GM23338 (cell line): ENCODE results near the gene PGAM4. TPM values are rescaled to one million over a fixed set of nuclear protein-coding genes. Genes with fewer than 3 reads are reported as not detected.

Experiments
- ATAC-seq: fragments of 200-7000 bp; cut with Tn5 transposase; 3 replicates; pipeline ENCODE4 v1.9.1; 2020
- DNase-seq: peaks from one replicate; pipeline ENCODE4 v3.0.0-alpha.2; 2015; ENCODE audit warnings: low spot score
- H2AFZ ChIP-seq: fragments of 200-600 bp; sonication (generic); 2 replicates; pipeline ENCODE4 v1.8.0; 2016; ENCODE audit warnings: antibody characterized with exemption, mild to moderate bottlenecking, moderate library complexity
- H3F3A ChIP-seq: fragments of 200-600 bp; sonication (generic); replicated peaks from 2 replicates; pipeline ENCODE4 v1.8.0; 2017; ENCODE audit warnings: antibody characterized with exemption, mixed run types, low read depth
- H3K27ac ChIP-seq: fragments of 200-600 bp; sonication (generic); 2 replicates; pipeline ENCODE4 v1.6.1; 2016; ENCODE audit warnings: low read depth
- H3K27me3 ChIP-seq: fragments of 200-600 bp; sonication (generic); 2 replicates; pipeline ENCODE4 v1.8.0; 2016; ENCODE audit warnings: mild to moderate bottlenecking, mixed run types, moderate library complexity; ENCODE audit not compliant: insufficient read depth
- H3K36me3 ChIP-seq: fragments of 200-600 bp; sonication (generic); 2 replicates; pipeline ENCODE4 v1.8.0; 2016; ENCODE audit warnings: mild to moderate bottlenecking; ENCODE audit not compliant: insufficient read depth
- H3K4me1 ChIP-seq: fragments of 200-600 bp; sonication (generic); 2 replicates; pipeline ENCODE4 v1.8.0; 2016; ENCODE audit warnings: mild to moderate bottlenecking, moderate library complexity; ENCODE audit not compliant: insufficient read depth
- H3K4me2 ChIP-seq: fragments of 200-600 bp; sonication (generic); 2 replicates; pipeline ENCODE4 v1.7.1; 2017; ENCODE audit warnings: mixed run types
- H3K4me3 ChIP-seq: fragments of 200-600 bp; sonication (generic); 2 replicates; pipeline ENCODE4 v1.6.1; 2016; ENCODE audit warnings: mixed run types
- H3K79me2 ChIP-seq: fragments of 200-600 bp; sonication (generic); replicated peaks from 2 replicates; pipeline ENCODE4 v1.8.0; 2017; ENCODE audit warnings: mild to moderate bottlenecking; ENCODE audit not compliant: insufficient read depth
- H3K9me2 ChIP-seq: fragments of 200-600 bp; sonication (generic); 2 replicates; pipeline ENCODE4 v1.8.0; 2017; ENCODE audit not compliant: insufficient read depth
- H4K20me1 ChIP-seq: fragments of 200-600 bp; sonication (generic); replicated peaks from 2 replicates; pipeline ENCODE4 v1.8.0; 2017; ENCODE audit warnings: mild to moderate bottlenecking; ENCODE audit not compliant: insufficient read depth
- H3K27ac Mint-ChIP-seq: 2 replicates; pipeline ENCODE4 v1.8.0; 2020; ENCODE audit warnings: inconsistent platforms, mild to moderate bottlenecking, moderate library complexity, mixed read lengths
- H3K27me3 Mint-ChIP-seq: 3 replicates; pipeline ENCODE4 v1.8.0; 2022; ENCODE audit warnings: low read depth, mild to moderate bottlenecking, moderate library complexity, mixed read lengths, inconsistent platforms; ENCODE audit not compliant: insufficient read depth, poor library complexity
- H3K36me3 Mint-ChIP-seq: 3 replicates; pipeline ENCODE4 v1.8.0; 2021; ENCODE audit warnings: low read depth, mild to moderate bottlenecking, inconsistent platforms, moderate library complexity, mixed read lengths
- H3K4me1 Mint-ChIP-seq: 3 replicates; pipeline ENCODE4 v1.8.0; 2020; ENCODE audit warnings: mild to moderate bottlenecking, inconsistent platforms, mixed read lengths
- H3K4me3 Mint-ChIP-seq: 3 replicates; pipeline ENCODE4 v1.8.0; 2021; ENCODE audit warnings: moderate library complexity, mild to moderate bottlenecking, inconsistent platforms, mixed read lengths
- H3K9me3 Mint-ChIP-seq: 3 replicates; pipeline ENCODE4 v1.8.0; 2020; ENCODE audit warnings: moderate library complexity, mild to moderate bottlenecking, inconsistent platforms, mixed read lengths
- EZH2 ChIP-seq: fragments of 200-600 bp; sonication (generic); IDR thresholded peaks from one replicate; pipeline ENCODE4 v1.8.0; 2017; ENCODE audit warnings: antibody characterized with exemption, mild to moderate bottlenecking, low read depth; ENCODE audit not compliant: unreplicated experiment
- EZH2phosphoT487 ChIP-seq: fragments of 200-600 bp; sonication (generic); IDR thresholded peaks from one replicate; pipeline ENCODE4 v1.8.1; 2018; ENCODE audit warnings: antibody characterized with exemption; ENCODE audit not compliant: unreplicated experiment
- JUNB ChIP-seq: IDR thresholded peaks from one replicate; pipeline ENCODE4 v1.6.1; 2016; ENCODE audit warnings: antibody characterized with exemption; ENCODE audit not compliant: unreplicated experiment
- NANOG ChIP-seq: IDR thresholded peaks from 2 replicates; pipeline ENCODE4 v1.6.1; 2016; ENCODE audit warnings: antibody characterized with exemption, borderline replicate concordance
- POLR2AphosphoS5 ChIP-seq: IDR thresholded peaks from 2 replicates; pipeline ENCODE4 v1.6.1; 2016; ENCODE audit warnings: antibody characterized with exemption, low read depth
- REST ChIP-seq: IDR thresholded peaks from one replicate; pipeline ENCODE4 v1.6.1; 2018; ENCODE audit warnings: antibody characterized with exemption; ENCODE audit not compliant: unreplicated experiment
- ZNF331 ChIP-seq: fragments of 250-450 bp; sonication (Bioruptor Pico); IDR thresholded peaks from 2 replicates; pipeline ENCODE4 v1.5.0; 2020; ENCODE audit warnings: low read depth, mild to moderate bottlenecking, moderate library complexity
- ZNF462 ChIP-seq: fragments of 250-450 bp; sonication (Bioruptor Pico); IDR thresholded peaks from 2 replicates; pipeline ENCODE4 v1.5.0; 2020; ENCODE audit warnings: mild to moderate bottlenecking, moderate library complexity
- polyA plus RNA-seq: library from polyadenylated mRNA; unstranded; fragments of >200 nt; fragmentation: Nextera tagmentation; extraction: Ambion mirVana; gene quantifications from 2 replicates; pipeline ENCODE4 v1.2.1, GENCODE V29; 2016
- total RNA-seq: library from RNA; depleted of rRNA; stranded (reverse); fragments of >200 nt; shearing (Covaris generic); gene quantifications from 2 replicates; pipeline ENCODE4 v1.2.3, GENCODE V29; 2014

The PGAM4 gene
- total and polyA plus RNA-seq, 2 experiments from 2014 or later, result 0.52 TPM; not detected in 1

- DNase-seq, result no peak
- Mint-ChIP-seq H3K4me3 (no peak overlapping the region), H3K27ac (no peak overlapping the region), H3K36me3 (peaks cover 5% of the 10 kb centered on the region; the same call in 1 of the 3 replicates), H3K27me3 (no peaks in the 10 kb centered on the region), H3K4me1 (no peaks in the 10 kb centered on the region), H3K9me3 (peaks cover 4% of the 10 kb centered on the region; the same call in 2 of the 3 replicates)
- no peaks in the 10 kb centered on the region for H3K9me2 ChIP-seq
- H3K27ac ChIP-seq, result no peak overlapping the region
- no peaks in the 10 kb centered on the region for H3K79me2 ChIP-seq
- no peaks in the 10 kb centered on the region for H3K27me3 ChIP-seq
- TF ChIP-seq NANOG, result no peak
- no peak for TF ChIP-seq EZH2phosphoT487
- no peak for TF ChIP-seq POLR2AphosphoS5
- no peak for TF ChIP-seq ZNF462 (CRISPR knock-in tag)
- TF ChIP-seq ZNF331 (CRISPR knock-in tag), result no peak
- no peak for TF ChIP-seq EZH2
- TF ChIP-seq REST, result no peak
- no peak for TF ChIP-seq JUNB
- H3F3A ChIP-seq, result no peaks in the 10 kb centered on the region
- no peak overlapping the region for H2AFZ ChIP-seq
- ATAC-seq, result no peak
- no peaks in the 10 kb centered on the region for H3K36me3 ChIP-seq
- H4K20me1 ChIP-seq, result no peaks in the 10 kb centered on the region
- no peaks in the 10 kb centered on the region for H3K4me1 ChIP-seq
- H3K4me2 ChIP-seq, result no peak overlapping the region
- no peak overlapping the region for H3K4me3 ChIP-seq
Measured at GRCh38 chrX:77930581-77930980, 38.9 kb downstream of the PGAM4 start.
